GM18498 (cell line): ENCODE data around the gene SPIN3.
A peak's percentile ranks its signal among the peaks of the same experiment; 100 is the strongest.
"Not testable (repeated sequence)": the region's sequence is repeated elsewhere in the genome, so short reads cannot be mapped to it uniquely, and the experiment has no call there.

Experiments
- ATAC-seq: cut with Tn5 transposase; IDR thresholded peaks from one replicate; pipeline ENCODE4 v1.9.1; 2021; ENCODE audit warnings: mild to moderate bottlenecking, moderate library complexity; ENCODE audit not compliant: unreplicated experiment

SPIN3 gene

GRCh38 chrX:56995271-56995994 lies at the start of gene SPIN3:
SPIN3 (minus strand) TSS chrX:56995541; CDS start chrX:56994947, 594 bp downstream.
- peak; percentile 98 for ATAC-seq

DNA sequence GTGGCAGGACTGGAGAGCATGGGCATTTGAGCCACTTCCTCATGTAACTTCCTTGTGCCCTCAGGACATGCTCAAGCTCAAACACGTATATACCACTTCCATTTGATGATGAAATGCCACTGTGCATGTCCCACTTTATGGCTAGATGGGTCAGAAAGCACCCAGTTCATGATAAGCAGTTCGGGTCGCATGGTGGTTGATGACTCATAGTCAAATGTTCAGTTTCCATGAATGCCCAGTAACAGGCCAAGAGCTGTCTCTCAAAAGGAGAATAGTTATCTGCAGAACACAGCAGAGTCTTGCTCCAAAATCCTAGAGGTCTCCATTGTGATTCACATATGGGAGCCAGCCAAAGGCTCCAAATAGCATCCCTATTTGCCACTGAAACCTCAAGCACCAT lies 48.9 kb upstream of the SPIN3 start:
- ATAC-seq: no peak

GRCh38 chrX:57037265-57037664 lies 41.9 kb upstream of the SPIN3 start:
- not testable (repeated sequence) for ATAC-seq

GRCh38 chrX:56994375-56995270 lies 718 bp downstream of the SPIN3 start:
- ATAC-seq: no peak

GRCh38 chrX:56987741-56988140 lies 7.6 kb downstream of the SPIN3 start:
- ATAC-seq: no peak

DNA sequence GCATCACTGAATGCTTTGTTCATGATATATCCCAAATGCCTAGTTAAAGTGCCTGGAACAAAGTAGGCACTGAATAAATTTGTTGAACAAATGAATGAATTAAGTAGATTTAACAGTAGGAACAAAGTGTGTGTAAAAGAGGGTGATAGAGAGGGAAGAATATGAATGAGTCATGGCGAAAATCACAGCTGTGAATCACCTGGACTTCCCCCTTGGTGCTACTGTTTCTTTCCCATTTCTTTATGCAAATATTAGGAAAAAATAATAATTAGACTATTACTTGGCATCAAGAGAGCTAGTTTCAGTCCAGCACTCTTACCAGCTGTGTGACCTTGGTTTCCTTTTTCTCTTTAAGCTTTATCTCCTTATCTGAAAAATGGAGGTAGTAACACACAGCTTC lies 9.2 kb downstream of the SPIN3 start:
- ATAC-seq: no peak

DNA sequence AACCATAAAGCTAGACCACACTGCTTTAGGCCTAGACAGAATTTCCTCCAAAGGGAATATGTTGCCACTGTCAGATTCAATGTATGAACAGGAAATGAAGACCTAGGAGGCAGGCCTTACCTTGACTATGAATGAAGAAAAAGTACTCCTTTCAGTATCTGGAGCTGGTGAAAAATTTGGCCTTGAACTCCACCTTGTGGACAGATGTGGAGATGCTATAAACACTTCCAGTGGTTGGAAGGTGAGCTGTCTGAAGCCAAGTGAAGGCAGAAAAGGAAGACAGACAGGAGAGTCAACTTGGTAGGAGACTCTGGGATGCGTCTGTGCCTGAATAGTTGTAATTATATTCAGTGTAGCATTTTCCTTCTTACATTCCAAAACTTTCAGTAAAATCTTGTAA lies 17.2 kb downstream of the SPIN3 start:
- peak; percentile 88 for ATAC-seq

- no peak for ATAC-seq
Observed at GRCh38 chrX:56975611-56976010, 19.7 kb downstream of the SPIN3 start.

DNA sequence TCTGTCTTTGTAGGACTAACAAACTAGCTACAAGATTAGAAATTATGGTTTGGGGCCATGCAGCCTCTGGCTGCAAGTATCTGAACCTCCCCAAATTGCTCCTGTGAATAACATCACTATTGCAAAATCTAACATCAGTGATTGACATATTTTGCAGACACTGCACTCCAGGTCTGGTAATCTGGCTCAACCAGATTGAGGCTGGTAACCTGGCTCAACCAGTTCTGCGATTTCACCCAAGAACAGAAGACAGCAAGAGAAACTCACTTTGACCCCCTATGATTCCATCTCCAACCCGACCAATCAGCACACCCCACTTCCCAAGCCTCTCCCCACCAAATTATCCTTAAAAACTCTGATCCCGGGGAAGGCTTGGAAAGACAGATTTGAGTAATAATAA lies 20.9 kb downstream of the SPIN3 start:
- ATAC-seq: no peak

DNA sequence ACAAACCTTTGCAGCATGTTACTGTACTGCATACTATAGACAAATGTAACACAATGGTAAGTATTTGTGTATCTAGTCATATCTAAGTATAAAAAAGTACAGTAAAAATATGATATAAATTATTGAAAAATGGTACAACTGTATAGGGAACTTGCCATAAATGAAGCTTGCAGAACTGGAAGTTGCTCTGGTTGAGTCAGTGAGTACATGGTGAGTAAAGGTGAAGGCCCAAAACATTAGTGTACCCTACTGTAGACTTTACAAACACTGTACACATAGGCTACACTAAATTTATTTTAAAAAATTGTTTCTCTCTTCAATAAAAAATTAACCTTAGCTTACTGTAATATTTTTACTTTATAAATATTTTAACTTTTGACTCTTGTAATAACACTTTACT lies 25.8 kb downstream of the SPIN3 start:
- ATAC-seq: no peak

DNA sequence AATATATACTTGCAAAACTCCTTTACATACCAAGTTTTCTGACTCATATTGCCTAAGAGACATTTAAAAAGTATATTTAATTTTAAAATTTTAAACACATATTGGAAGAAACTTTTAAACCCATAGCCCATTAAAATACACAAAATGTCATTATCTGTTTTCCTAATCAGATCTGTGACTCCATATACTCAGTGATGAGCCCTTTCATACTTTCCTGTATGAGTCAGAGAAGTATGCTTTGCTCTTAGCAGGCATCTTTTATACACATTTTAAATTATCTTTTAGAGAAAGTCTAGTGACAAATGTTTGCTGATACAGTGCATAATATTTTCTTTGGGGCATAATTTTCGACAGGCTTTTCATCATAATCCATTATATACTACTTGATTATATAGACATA lies 26.4 kb downstream of the SPIN3 start:
- no peak for ATAC-seq

DNA sequence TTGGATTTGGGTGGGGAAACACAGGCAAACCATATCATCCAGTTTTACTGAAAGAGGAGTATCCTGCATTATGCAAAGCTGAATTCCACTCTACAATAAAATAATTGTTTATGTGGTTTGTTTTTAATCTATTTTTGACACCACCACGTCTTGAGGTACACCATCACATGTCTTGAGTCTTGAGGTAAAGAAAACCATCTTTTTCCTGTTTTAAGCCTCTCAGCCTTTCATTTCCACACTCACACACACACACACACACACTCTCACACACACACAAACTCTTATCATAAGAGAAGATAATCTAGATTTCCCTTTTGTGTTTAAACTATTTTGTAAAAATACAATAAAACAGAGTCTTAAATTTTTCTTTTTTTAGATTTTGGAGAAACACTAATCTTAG lies 32.0 kb downstream of the SPIN3 start:
- ATAC-seq: no peak

GRCh38 chrX:56947699-56948098 lies 47.6 kb downstream of the SPIN3 start:
- ATAC-seq: no peak

DNA sequence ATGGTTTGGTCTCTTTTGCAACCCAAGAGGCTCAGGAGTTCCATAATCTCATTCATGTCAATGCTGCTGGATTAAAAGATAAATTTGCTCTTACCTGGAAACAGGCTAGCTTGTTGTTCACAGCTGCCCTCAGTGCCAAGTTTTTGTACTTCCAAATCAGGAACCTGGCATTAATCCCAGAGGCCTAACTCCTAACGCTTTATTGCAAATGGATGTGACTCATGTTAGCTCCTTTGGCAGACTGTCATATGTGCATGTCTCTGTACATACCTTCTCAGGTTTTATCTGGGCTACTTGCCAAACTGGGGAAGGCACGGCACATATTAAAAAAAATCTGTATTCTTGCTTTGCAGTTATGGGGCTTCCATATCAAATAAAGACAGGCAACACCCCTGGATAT lies 49.1 kb downstream of the SPIN3 start:
- ATAC-seq: not testable (repeated sequence)

DNA sequence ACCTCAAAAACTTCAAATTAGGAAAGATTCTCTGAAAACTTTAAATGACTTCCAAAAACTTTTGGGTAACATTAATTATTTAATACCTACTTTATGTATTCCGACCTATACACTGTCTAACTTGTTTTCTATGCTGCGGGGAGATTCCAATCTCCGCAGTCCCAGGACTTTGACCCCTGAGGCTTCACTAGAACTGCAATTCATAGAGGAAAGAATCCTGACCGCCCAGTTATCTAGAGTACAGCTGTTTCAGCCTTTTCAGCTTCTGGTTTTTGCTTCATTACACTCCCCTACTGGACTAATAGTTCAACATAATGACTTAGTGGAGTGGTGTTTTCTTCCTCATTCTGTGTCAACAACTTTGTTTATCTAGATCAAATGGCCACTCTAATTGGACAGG lies 50.1 kb downstream of the SPIN3 start:
- ATAC-seq: not testable (repeated sequence)

GRCh38 chrX:56943264-56943663 lies 52.1 kb downstream of the SPIN3 start:
- ATAC-seq: no peak
